GM12875 (cell line): ENCODE data around the gene PC.

Experiments used
- H3K4me3 ChIP-seq: one replicate; pipeline ENCODE4 v1.5.1; 2011; ENCODE audit warnings: low read depth, low read length, control low read depth
- TF ChIP-seq, protein P1 (sequence below): IDR thresholded peaks from 2 replicates; pipeline ENCODE4 v1.5.1; 2011; ENCODE audit warnings: low read depth, mild to moderate bottlenecking, control low read depth, inconsistent platforms, low read length, moderate library complexity, borderline replicate concordance; ENCODE audit not compliant: insufficient read depth

The PC gene

DNA sequence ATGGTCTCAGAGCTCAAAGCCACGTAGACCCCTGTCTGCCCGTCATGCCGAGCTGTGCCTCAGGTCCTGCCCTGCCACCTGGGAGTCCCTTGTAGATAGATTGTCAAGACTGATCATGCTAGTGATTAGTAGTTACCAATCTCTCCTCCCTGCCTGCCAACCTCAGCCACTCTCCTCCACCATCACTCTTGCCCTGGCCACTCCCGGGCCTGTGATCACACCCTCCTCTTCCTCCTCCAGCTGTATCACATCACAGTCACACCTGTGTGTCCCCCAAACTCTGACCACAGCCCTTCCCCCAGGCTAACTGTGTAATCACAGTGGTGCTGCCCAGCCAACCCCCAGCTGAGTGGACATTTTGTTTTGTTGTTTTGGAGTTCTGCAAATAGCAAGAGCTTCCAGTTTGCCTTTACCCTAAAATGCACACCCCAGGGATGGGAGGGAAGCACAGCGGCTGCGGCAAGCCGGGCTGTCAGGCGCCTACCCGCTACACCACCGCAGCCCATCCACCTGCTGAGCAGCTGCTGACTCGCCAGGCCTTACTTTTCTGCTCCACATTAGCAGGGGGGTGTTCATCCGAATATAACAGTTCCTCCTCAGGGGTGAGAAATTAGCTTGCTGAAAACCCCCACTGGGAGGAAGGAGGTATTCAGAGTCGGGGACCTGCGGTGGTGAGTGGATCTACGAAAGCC lies 55.6 kb downstream of the PC start:
- TF ChIP-seq, protein P1, sequence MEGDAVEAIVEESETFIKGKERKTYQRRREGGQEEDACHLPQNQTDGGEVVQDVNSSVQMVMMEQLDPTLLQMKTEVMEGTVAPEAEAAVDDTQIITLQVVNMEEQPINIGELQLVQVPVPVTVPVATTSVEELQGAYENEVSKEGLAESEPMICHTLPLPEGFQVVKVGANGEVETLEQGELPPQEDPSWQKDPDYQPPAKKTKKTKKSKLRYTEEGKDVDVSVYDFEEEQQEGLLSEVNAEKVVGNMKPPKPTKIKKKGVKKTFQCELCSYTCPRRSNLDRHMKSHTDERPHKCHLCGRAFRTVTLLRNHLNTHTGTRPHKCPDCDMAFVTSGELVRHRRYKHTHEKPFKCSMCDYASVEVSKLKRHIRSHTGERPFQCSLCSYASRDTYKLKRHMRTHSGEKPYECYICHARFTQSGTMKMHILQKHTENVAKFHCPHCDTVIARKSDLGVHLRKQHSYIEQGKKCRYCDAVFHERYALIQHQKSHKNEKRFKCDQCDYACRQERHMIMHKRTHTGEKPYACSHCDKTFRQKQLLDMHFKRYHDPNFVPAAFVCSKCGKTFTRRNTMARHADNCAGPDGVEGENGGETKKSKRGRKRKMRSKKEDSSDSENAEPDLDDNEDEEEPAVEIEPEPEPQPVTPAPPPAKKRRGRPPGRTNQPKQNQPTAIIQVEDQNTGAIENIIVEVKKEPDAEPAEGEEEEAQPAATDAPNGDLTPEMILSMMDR = no peak
- no peak overlapping the region for H3K4me3 ChIP-seq

- TF ChIP-seq, protein P1 = no peak
- no peak overlapping the region for H3K4me3 ChIP-seq
Observed at GRCh38 chr11:66901964-66902390, 56.2 kb downstream of the PC start.

DNA sequence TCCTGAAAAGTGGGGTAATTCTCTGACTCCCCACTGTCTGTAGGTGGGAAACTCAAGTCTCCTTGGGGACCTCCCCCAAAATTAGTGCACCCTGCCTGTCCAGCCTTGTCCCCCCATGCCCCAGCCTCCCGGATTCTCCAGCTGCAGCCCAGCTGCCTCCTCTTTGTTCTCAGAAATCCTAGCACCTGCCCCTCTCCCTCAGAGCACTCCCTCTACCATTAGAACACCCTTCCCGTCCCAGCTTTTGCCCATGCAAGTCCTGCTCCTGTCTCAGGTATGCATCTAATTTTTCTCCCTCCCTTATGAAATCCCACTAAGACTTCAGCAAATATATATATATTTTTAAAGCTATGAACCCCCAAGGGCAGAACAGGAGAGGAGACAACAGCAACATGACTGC lies 64.0 kb downstream of the PC start:
- TF ChIP-seq, protein P1 = no peak
- H3K4me3 ChIP-seq = no peak overlapping the region

- H3K4me3 ChIP-seq = no peak overlapping the region
- TF ChIP-seq, protein P1 = no peak
Observed at GRCh38 chr11:66892911-66893310, 65.3 kb downstream of the PC start.

DNA sequence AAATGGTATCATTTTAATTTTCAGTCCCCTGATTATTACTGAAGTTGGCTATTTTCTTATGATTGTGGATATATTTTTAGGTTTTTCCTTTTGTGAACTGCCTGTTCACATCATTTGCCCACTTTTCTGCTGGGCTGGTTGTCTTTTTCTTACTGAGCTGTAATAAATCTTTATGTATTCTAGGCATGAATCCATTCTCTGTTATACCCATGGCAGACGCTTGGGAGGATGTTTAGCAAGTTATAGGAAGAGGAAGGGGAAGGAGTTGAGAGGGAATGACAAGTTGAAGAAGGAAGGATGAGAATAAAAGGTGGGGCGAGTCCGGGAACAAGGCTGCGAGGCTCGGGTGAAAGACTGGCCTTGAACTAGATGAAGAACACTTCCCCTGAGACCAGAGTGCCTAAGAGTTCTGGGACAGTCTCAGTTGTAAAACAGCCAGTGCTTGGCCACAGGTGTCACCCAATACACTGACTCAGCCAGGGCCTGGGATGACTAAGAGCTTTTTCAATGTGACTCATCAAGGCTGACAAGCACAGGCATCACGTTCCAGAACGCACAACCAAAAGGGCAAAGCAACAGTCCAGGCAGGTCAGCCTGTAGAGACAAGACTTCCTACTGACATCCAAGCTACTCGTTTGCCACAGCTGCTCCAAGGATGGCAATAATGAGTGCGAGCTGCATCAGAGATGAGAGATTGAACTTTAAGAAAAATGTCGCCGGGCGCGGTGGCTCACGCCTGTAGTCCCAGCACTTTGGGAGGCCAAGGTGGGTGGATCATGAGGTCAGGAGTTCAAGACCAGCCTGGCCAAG lies 66.1 kb downstream of the PC start:
- no peak overlapping the region for H3K4me3 ChIP-seq

GRCh38 chr11:66889960-66890359 lies 68.2 kb downstream of the PC start:
- no peak overlapping the region for H3K4me3 ChIP-seq
- TF ChIP-seq, protein P1 = no peak

More for the DNA sequence above, 66.1 kb downstream of the PC start:
- TF ChIP-seq, protein P1 = no peak
